WTC11 (cell line): Measurements from ENCODE around the gene BOLA3.

Source experiments
- CDX4 ChIP-seq: fragments of 250-450 bp; sonication (Bioruptor Pico); IDR thresholded peaks from 2 replicates; pipeline ENCODE4 v1.9.0; 2021; ENCODE audit warnings: moderate library complexity, mild to moderate bottlenecking, inconsistent platforms, borderline replicate concordance
- CTCF ChIP-seq: fragments of 200-600 bp; IDR thresholded peaks from 2 replicates; pipeline ENCODE4 v1.8.0; 2022; ENCODE audit warnings: antibody characterized with exemption
- JUN ChIP-seq: sonication (generic); formaldehyde crosslinking; IDR thresholded peaks from 2 replicates; pipeline ENCODE4 v1.8.0; 2023; ENCODE audit warnings: mild to moderate bottlenecking, missing genetic modification reagents
- MAX ChIP-seq: sonication (generic); formaldehyde crosslinking; IDR thresholded peaks from 2 replicates; pipeline ENCODE4 v1.8.0; 2022; ENCODE audit warnings: mild to moderate bottlenecking, missing genetic modification reagents
- PRDM15 ChIP-seq: sonication (generic); formaldehyde crosslinking; IDR thresholded peaks from 2 replicates; pipeline ENCODE4 v1.8.0; 2022; ENCODE audit warnings: missing genetic modification reagents
- PRRX2 ChIP-seq: fragments of 250-450 bp; sonication (Bioruptor Pico); IDR thresholded peaks from 2 replicates; pipeline ENCODE4 v1.8.0; 2021; ENCODE audit warnings: mild to moderate bottlenecking

DNA sequence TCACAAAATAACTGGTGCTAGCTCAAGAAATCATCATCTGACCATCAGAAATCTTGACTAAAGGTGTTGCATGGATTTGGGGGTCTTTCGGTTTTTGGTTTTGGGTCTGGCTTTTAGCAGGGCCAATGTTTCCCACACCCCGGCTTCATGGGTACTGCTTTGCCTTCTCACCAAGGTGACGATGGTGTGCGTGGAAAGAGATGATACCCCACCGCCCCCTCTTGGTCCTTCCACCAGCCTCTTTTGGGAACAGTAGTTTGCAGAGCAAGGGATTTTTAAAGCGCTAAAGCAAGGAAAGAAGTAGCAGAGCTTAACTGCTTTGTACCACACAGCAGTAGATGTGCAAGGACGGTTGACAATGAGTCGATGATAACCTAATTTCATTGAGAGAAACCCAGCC lies 42.3 kb downstream of the BOLA3 start:
- TF ChIP-seq CTCF, result no peak
- no peak for TF ChIP-seq MAX (CRISPR knock-in tag)
- TF ChIP-seq JUN (CRISPR knock-in tag), result no peak
- no peak for TF ChIP-seq PRRX2 (CRISPR knock-in tag)
- no peak for TF ChIP-seq CDX4 (CRISPR knock-in tag)
- no peak for TF ChIP-seq PRDM15 (CRISPR knock-in tag)
